ENCODE measurements around the gene PRSS27. TPM values are rescaled to one million over a fixed set of nuclear protein-coding genes. Genes with fewer than 3 reads are reported as not detected.
A peak's percentile ranks its signal among the peaks of the same experiment; 100 is the strongest.
"Not testable (repeated sequence)": the region's sequence is repeated elsewhere in the genome, so short reads cannot be mapped to it uniquely, and the experiment has no call there.

Gene PRSS27
- total RNA-seq, 4 donors from 2014 or later = 0.75 to 4.2 (median 2.2) TPM

DNA sequence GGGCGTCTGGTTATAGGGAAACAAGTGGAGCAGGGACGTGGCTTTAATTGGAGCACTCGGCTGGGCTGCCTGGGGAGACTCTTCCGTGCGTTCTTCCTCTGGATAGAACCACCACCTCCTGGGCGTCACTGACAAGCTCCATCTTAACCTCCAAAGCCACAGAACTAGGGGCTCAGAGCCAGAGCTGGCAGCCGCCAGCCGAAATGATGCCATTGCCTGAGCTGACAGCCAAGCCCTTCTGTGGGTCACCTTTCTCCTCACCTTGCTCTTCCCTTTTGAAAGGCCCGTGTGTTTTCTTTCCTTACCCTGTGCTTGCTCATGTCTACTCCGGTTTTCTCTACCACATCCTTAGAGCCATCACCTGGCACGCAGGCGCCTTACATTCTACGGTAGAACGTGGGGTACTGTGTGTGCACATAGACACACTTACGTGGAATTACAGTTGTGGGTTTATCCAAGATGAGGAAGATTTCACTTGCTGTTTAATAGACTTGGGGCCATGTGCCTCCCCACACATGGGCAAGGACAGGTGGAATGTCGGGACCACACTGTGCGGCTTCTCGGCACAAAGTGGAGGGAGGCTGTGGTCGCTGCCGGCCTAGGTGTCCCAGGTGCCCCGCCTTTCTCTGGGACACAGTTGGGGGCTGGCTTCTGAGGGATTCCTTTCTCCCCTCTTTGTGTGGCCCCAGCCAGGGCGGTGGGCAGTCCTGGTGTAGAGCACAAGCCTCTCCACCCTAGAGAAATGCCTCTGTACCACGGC lies 41.6 kb downstream of the PRSS27 start:
- H3K36me3 ChIP-seq; H3K27ac ChIP-seq (replicated peaks in 1 of 4); H3K9me3 ChIP-seq; H3K4me3 ChIP-seq; DNase-seq (ENCODE audit: extremely low spot score); intact Hi-C loops (cut with DNase I); H3K27me3 ChIP-seq: not testable (repeated sequence)
- 86% methylated on average over 13 of the region's 23 CpGs for WGBS
- H3K4me1 ChIP-seq = peaks cover 16 to 26% (median 23%) of the 10 kb centered on the region in 4 donors

DNA sequence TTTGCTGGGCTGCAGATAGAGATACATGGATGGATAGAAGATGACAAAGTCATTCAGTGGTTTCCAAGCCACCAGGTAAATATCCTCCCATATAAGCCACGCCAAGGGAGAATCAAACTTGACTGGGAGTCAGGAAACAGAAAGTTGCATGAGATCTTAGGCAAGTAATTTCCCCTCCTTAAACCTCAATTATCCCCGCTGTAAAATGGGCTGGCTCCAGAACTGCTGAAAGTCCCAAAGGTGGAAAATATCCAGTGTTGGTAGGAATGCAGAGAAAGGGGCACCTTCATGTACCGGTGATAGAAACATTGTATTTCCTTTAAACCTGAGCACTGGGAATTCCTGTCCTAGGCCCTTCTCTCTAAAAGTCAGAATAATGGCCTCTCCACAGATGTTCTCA lies 43.1 kb downstream of the PRSS27 start:
- H3K36me3 ChIP-seq; intact Hi-C loops (cut with DNase I); H3K9me3 ChIP-seq; H3K27me3 ChIP-seq; H3K27ac ChIP-seq (replicated peaks in 1 of 4); H3K4me3 ChIP-seq; DNase-seq (ENCODE audit: extremely low spot score): not testable (repeated sequence)
- 86% methylated on average over 3 of the region's 3 CpGs for WGBS
- H3K4me1 ChIP-seq = peaks cover 18 to 24% (median 24%) of the 10 kb centered on the region in 4 donors

DNA sequence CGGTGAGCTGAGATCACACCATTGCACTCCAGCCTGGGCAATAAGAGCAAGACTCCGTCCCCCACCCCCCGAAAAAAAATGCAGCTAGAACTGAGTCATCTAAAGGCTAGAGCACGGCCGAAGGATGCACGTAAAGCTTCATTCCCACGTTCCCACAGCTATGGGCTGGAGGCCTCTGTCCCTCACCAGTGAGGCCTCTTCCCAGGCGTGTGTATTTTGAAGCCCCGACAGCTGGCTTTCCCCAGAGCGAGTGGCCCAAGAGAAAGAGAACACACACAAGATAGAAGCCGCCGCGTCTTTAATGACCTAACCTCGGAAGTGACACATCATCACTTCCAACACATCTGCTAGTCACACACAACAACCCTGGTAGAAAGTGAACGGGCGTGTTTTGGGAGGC lies 44.3 kb downstream of the PRSS27 start:
- H3K27ac ChIP-seq (replicated peaks in 1 of 4) = no peak overlapping the region
- intact Hi-C loops (cut with DNase I) = no loop called here
- H3K4me1 ChIP-seq = peaks cover 15 to 25% (median 24%) of the 10 kb centered on the region in 4 donors
- no peaks in the 10 kb centered on the region for H3K9me3 ChIP-seq
- no peak overlapping the region for H3K4me3 ChIP-seq
- no peaks in the 10 kb centered on the region for H3K27me3 ChIP-seq
- 82% methylated on average over 12 of the region's 16 CpGs for WGBS
- H3K36me3 ChIP-seq = peaks cover 0 to 6% (median 0%) of the 10 kb centered on the region in 4 donors
- DNase-seq (ENCODE audit: extremely low spot score) = no peak
- TF ChIP-seq EP300 (IDR thresholded peaks at IDR 0.05) (no peak), POLR2A (IDR thresholded peaks at IDR 0.05; ENCODE audit: low read depth) (no peak), POLR2AphosphoS5 (IDR thresholded peaks at IDR 0.05) (no peak)
- TF ChIP-seq, protein P1, sequence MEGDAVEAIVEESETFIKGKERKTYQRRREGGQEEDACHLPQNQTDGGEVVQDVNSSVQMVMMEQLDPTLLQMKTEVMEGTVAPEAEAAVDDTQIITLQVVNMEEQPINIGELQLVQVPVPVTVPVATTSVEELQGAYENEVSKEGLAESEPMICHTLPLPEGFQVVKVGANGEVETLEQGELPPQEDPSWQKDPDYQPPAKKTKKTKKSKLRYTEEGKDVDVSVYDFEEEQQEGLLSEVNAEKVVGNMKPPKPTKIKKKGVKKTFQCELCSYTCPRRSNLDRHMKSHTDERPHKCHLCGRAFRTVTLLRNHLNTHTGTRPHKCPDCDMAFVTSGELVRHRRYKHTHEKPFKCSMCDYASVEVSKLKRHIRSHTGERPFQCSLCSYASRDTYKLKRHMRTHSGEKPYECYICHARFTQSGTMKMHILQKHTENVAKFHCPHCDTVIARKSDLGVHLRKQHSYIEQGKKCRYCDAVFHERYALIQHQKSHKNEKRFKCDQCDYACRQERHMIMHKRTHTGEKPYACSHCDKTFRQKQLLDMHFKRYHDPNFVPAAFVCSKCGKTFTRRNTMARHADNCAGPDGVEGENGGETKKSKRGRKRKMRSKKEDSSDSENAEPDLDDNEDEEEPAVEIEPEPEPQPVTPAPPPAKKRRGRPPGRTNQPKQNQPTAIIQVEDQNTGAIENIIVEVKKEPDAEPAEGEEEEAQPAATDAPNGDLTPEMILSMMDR (IDR thresholded peaks at IDR 0.05) = no peak

DNA sequence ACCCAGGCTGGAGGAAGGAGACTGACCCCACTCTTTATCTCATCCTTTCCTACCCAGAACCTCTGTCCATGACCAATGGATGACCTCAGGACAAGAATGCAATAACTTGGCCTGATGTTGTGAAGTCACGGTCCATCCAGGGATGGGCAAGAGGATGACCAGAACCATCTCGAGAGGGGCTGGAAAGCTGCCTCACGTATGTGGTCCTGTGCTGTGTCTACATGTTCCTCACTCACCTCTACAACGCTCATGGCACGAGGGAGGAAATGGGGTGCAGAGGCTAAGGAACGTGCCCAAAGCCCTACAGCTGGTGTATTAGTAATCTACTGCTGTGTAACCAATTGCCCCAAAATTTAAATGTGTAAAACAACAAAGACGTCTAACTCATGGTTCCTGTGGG lies 45.0 kb downstream of the PRSS27 start:
- Histone ChIP-seq H3K4me3 (no peak overlapping the region), H3K27ac (replicated peaks in 1 of 4) (no peak overlapping the region), H3K4me1 (peaks cover 15 to 32% (median 29%) of the 10 kb centered on the region in 4 donors), H3K9me3 (no peaks in the 10 kb centered on the region), H3K36me3 (peaks cover 0 to 6% (median 0%) of the 10 kb centered on the region in 4 donors), H3K27me3 (no peaks in the 10 kb centered on the region)
- 87% methylated on average over 7 of the region's 7 CpGs for WGBS
- TF ChIP-seq EP300 (IDR thresholded peaks at IDR 0.05) (no peak), POLR2AphosphoS5 (IDR thresholded peaks at IDR 0.05) (no peak), POLR2A (IDR thresholded peaks at IDR 0.05; ENCODE audit: low read depth) (no peak)
- TF ChIP-seq, protein P1 (IDR thresholded peaks at IDR 0.05) = no peak
- intact Hi-C loops (cut with DNase I) = no loop called here
- no peak for DNase-seq (ENCODE audit: extremely low spot score)

- Histone ChIP-seq H3K4me3 (peak overlapping the region; percentile 65 to 71 (median 69)), H3K9me3 (no peaks in the 10 kb centered on the region), H3K36me3 (peaks cover 0 to 18% (median 12%) of the 10 kb centered on the region in 4 donors), H3K27me3 (no peaks in the 10 kb centered on the region), H3K27ac (replicated peaks in 1 of 4) (peak overlapping the region; percentile 77 to 87 (median 82)), H3K4me1 (peaks cover 19 to 40% (median 37%) of the 10 kb centered on the region in 4 donors)
- DNase-seq (ENCODE audit: extremely low spot score) = peak; percentile 98
- TF ChIP-seq EP300 (IDR thresholded peaks at IDR 0.05) = no peak
- TF ChIP-seq POLR2A (IDR thresholded peaks at IDR 0.05; ENCODE audit: low read depth) = no peak
- TF ChIP-seq POLR2AphosphoS5 (IDR thresholded peaks at IDR 0.05) = peak; percentile 65 to 68
- intact Hi-C loops (cut with DNase I) = no loop called here
- 2% methylated on average over 32 of the region's 107 CpGs for WGBS
Observed at GRCh38 chr16:2673066-2673999, 46.7 kb downstream of the PRSS27 start.

DNA sequence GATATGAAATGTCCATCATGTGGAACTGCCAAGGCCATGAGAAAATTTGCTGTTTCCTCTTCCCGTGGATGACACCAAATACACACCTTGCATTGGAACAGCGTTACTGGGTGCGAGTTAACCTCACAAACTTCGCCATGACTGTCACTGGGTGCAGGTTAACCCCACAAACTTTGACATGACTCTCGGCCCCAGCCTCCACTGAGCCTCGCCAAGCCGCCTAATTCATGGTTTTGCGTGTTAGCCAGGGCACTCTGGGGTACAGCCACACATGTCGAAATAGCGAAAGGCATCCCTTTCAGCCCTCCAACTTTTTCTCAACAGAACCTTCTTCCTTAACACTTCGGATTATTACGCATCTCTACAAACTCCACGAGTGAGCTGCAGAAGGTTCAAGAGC lies 48.3 kb downstream of the PRSS27 start:
- H3K4me3 ChIP-seq = peak overlapping the region in 3 of 4 donors; percentile 65 to 71 (median 69)

More for the DNA sequence above, 48.3 kb downstream of the PRSS27 start:
- TF ChIP-seq, protein P1 (IDR thresholded peaks at IDR 0.05) = no peak
- TF ChIP-seq EP300 (IDR thresholded peaks at IDR 0.05) = no peak
- no peak for TF ChIP-seq POLR2A (IDR thresholded peaks at IDR 0.05; ENCODE audit: low read depth)
- no peak for TF ChIP-seq POLR2AphosphoS5 (IDR thresholded peaks at IDR 0.05)
- peak overlapping the region; percentile 70 to 87 (median 82) for H3K27ac ChIP-seq (replicated peaks in 1 of 4)
- H3K9me3 ChIP-seq = no peaks in the 10 kb centered on the region
- H3K36me3 ChIP-seq = peaks cover 0 to 33% (median 21%) of the 10 kb centered on the region in 4 donors
- no peak for DNase-seq (ENCODE audit: extremely low spot score)
- no peaks in the 10 kb centered on the region for H3K27me3 ChIP-seq
- 84% methylated on average over 13 of the region's 13 CpGs for WGBS
- H3K4me1 ChIP-seq = peaks cover 19 to 40% (median 37%) of the 10 kb centered on the region in 4 donors
- intact Hi-C loops (cut with DNase I) = no loop called here

Measured in esophagus muscularis mucosa (tissue), 4 donors.